HEK293T (cell line): ENCODE measurements around the gene ELF5.

Experiments used
- BHLHE40 ChIP-seq: fragments of 450-650 bp; IDR thresholded peaks from 2 replicates; pipeline ENCODE4 v1.6.1; 2016; ENCODE audit warnings: mild to moderate bottlenecking, moderate library complexity, borderline replicate concordance
- ELF4 ChIP-seq: fragments of 450-650 bp; IDR thresholded peaks from 2 replicates; pipeline ENCODE4 v1.6.1; 2017; ENCODE audit warnings: antibody characterized with exemption
- FOXM1 ChIP-seq: fragments of 450-650 bp; IDR thresholded peaks from 2 replicates; pipeline ENCODE4 v1.6.1; 2017; ENCODE audit warnings: mild to moderate bottlenecking, borderline replicate concordance
- L3MBTL2 ChIP-seq: fragments of 450-650 bp; conservative IDR thresholded peaks from 2 replicates; pipeline ENCODE4 v1.6.1; 2016; ENCODE audit warnings: mild to moderate bottlenecking
- SUZ12 ChIP-seq: fragments of 450-650 bp; IDR thresholded peaks from 2 replicates; pipeline ENCODE4 v1.6.1; 2016; ENCODE audit warnings: mild to moderate bottlenecking

GRCh38 chr11:34525888-34526657, 12.5 kb upstream of the ELF5 start:
- TF ChIP-seq SUZ12 (no peak), ELF4 (no peak), BHLHE40 (no peak), L3MBTL2 (no peak), FOXM1 (no peak)
